ENCODE data around the gene CDC25C.
"Not testable (repeated sequence)": the region's sequence is repeated elsewhere in the genome, so short reads cannot be mapped to it uniquely, and the experiment has no call there.

Gene CDC25C

DNA sequence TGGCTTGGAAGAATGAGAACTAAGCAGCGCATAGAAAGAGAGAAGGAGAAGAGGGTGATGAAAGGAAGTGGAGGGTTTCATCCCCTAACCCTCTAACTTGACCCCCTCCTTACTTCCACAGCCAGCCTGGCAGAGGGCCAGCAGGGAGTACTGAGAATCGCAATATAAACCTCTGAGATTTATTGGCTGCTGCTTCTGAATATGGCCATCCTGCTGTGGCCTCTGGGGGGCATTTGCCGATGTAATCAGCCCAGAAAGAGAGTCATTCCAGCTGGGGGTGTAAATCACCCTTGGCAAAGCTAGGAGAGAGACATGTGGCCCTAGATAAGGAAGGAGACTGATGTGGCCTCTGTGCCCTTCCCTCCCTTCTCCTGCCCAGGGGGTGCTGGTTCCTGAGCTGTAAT lies 56.2 kb downstream of the CDC25C start:
- no peak for TF ChIP-seq ZNF274 (IDR thresholded peaks at IDR 0.05; ENCODE audit: low read depth, low read length)
- no peak overlapping the region for H3K4me3 ChIP-seq (ENCODE audit: low read length)

DNA sequence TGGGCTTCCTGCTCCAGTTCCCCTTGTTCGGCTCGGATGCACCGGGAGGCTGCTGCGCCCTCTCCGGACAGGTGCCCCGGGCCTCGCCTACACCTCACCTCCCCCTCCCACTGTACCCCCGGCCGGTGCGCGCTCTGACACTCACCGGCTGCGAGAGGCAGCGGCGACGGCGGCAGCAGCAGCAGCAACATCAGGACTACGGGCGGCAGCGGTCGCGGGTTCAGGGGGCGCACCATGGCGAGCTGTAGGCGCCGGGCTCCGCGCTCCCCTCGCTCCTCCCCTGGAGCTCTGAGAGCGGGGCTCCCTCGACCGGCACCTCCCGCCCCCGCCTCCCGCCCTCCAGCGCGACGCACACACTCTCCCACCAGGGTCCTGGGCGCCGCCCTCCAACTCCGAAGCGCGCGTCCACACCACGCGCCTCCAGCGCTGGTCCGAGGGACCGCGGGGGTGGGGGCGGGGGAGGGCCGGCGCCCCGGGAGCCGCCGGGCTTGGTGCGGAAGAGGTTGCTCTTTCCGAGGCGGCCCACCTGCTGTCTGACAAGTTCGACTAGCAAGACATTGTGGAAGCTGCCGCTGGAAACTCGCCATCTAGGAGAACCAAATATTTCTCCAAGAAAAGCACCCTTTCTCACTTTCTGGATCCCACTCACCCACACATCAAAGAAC lies 57.3 kb downstream of the CDC25C start, which contains the start of gene GFRA3:
Gene GFRA3 (minus strand): TSS at position 433 of the 665 bp plus-strand sequence. CDS start 197 bp downstream, at position 236.
- no peak for TF ChIP-seq ZNF274 (IDR thresholded peaks at IDR 0.05; ENCODE audit: low read depth, low read length)
- H3K4me3 ChIP-seq (ENCODE audit: low read length), result peak within 1 kb of the TSS; percentile 13; the same call in 1 of the 2 replicates

DNA sequence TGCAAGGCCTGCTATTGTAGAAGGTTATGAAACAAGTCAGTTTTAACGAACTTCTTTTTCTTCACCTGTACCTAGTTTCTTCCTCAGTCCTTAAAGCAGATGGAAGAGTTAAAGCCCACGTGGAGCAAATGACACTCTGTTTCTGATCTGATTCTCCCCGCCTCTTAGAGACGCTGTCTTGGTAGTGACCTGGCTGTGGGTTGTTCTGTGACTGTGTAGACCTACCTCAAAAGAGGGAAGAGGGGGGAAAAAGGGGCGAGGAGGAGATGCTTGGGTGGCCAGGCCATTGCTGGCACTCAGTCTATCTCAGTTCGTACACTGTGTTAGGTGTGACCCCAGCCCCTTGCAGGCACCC lies 57.8 kb downstream of the CDC25C start:
- no peak for TF ChIP-seq ZNF274 (IDR thresholded peaks at IDR 0.05; ENCODE audit: low read depth, low read length)
- peak overlapping the region; percentile 13; the same call in 1 of the 2 replicates for H3K4me3 ChIP-seq (ENCODE audit: low read length)

DNA sequence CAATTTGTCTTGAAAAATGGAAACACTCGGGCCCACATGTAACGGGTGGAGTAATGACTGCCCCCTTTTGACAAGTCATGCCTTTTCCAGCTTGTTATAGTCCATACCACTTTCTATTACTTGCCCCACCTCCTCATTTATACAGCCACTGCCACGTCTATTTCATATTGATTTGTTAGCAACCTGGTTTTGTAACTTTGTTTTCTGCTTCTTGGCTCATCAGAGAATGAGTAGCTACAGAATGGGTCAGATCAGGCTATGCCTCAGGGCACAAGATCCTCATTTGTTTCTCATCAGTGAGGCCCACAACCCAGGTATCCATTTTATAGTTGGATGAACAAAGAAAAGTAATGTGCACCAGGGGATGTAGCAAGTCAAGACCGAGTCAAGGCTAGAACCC lies 58.9 kb downstream of the CDC25C start:
- H3K4me3 ChIP-seq (ENCODE audit: low read length), result no peak overlapping the region
- no peak for TF ChIP-seq ZNF274 (IDR thresholded peaks at IDR 0.05; ENCODE audit: low read depth, low read length)

DNA sequence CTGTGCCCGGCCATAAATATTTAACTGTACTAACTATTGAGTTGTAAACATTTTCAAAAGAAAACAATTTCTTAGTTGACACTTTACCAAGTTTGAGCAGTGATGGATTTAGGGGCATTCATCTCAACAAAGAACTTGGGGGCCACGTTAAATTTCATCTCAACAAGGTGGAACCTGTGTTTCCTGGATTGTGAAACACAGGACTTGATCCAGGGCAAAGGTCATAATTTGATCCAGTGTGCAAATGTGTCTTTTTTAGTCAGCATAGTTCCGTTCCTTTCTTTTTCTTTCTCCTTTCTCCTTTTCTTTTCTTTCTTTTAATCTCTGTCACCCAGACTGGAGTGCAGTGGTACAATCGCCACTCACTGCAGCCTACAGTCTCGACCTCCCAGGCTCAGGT lies 60.3 kb downstream of the CDC25C start:
- H3K4me3 ChIP-seq (ENCODE audit: low read length), result no peak overlapping the region
- TF ChIP-seq ZNF274 (IDR thresholded peaks at IDR 0.05; ENCODE audit: low read depth, low read length), result no peak

DNA sequence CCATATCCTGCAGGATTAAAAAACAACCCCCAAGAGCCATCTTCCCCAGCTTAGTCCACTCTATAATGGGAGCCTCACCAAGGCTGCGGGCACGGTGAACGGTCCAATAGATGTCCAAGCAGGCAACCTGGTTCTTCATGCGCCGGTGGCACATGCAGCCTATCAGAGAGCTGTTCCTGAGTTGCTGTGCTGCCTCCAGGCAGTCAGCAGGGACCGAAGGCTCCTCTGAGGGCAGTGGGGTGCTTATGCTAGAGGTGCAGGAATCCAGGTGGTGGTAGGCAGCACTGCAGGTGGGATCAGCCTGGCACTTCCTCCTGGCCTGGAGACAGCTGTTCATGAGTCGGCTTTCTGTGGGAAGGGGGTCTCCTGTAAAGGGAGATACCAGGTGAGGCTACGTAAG lies 67.4 kb downstream of the CDC25C start:
- H3K4me3 ChIP-seq (ENCODE audit: low read length), result no peak overlapping the region
- no peak for TF ChIP-seq ZNF274 (IDR thresholded peaks at IDR 0.05; ENCODE audit: low read depth, low read length)

DNA sequence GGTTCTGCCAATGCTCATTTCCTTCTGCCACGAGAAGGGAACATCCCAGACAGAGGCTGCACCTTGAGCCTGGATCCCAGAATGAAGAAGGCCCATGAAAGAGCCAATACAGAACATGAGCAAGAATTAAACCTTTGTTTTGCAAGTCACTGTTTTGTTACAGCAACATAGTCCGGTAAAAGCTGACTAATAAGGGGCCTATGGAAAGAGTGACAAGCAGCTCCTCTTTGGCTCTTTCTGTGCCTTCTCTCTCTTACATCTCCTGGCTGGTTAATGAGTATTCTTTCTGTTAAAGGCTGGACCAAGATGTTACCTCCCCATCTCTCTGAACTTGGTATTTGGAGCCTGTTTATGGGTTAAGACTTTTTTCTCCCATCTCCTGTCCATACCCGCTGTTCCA lies 68.0 kb downstream of the CDC25C start:
- no peak for TF ChIP-seq ZNF274 (IDR thresholded peaks at IDR 0.05; ENCODE audit: low read depth, low read length)
- H3K4me3 ChIP-seq (ENCODE audit: low read length), result no peak overlapping the region

DNA sequence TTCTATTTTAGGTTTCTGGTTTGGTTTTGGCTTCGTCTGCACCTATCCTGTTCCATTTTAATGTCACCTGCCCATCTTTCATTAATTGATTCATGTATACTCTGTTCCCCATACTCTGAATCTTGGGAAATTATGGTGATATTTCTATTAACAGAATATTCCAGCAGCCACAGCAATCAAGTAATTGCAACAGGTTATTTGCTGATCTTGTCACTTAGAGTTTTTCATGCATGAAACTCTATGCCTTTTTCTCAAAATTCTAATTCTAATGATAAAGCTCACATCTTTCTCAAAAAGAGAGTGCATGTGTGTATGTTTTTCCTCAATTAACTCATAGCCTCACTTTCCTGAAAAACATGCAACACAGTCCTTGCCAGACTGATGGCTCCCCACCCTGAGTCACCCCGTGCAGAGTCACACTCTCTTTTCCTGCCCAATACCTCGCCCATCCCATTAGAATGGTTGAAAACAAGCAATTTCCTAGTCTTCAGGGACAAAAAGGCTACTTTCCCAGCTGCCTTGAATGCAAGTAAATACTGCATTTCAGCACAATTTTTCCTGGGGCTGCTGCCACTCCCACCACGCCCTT lies 72.8 kb downstream of the CDC25C start:
- no peak overlapping the region for H3K4me3 ChIP-seq (ENCODE audit: low read length)
- no peak for TF ChIP-seq ZNF274 (IDR thresholded peaks at IDR 0.05; ENCODE audit: low read depth, low read length)

DNA sequence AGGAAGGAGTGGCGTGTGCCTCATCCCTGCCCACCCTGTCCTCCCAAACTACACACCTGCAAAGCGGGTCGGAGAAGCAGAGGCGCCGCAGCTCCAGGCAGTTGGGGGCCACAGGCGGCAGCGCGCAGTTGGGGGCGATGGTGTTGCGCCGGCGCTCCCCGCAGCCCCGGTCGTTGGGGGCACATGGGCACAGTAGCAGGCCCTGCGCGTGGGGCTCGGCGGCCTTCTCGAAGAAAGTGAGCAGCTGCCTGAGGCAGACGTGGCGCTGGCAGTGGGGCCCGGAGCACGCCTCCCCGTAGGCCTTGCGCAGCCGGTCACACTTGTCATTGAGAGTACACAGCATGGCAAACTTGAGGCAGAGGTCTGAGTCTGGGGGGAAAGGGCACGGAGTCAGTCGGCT lies 74.0 kb downstream of the CDC25C start:
- TF ChIP-seq ZNF274 (IDR thresholded peaks at IDR 0.05; ENCODE audit: low read depth, low read length), result no peak
- no peak overlapping the region for H3K4me3 ChIP-seq (ENCODE audit: low read length)

DNA sequence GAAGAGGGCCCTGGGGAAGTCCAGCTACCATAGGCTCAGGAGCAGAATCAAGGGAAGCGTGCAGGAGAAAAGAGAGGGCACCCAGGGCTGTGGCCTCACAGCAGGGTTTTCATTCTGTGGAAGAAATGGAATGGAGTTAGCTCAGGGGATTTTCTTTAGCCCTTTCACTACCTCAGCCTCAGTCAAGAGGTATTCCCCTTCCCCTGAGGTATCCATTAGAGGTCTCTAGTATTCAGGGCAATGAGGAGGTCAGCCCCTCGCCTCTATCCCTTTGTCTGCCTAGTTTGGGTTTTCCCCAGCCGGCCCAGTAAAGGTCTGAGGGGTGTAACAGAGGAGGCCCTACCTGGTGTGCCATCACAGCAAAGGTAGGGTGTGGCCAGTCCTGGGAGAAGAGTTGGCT lies 78.7 kb downstream of the CDC25C start:
- H3K4me3 ChIP-seq (ENCODE audit: low read length), result no peak overlapping the region
- no peak for TF ChIP-seq ZNF274 (IDR thresholded peaks at IDR 0.05; ENCODE audit: low read depth, low read length)

DNA sequence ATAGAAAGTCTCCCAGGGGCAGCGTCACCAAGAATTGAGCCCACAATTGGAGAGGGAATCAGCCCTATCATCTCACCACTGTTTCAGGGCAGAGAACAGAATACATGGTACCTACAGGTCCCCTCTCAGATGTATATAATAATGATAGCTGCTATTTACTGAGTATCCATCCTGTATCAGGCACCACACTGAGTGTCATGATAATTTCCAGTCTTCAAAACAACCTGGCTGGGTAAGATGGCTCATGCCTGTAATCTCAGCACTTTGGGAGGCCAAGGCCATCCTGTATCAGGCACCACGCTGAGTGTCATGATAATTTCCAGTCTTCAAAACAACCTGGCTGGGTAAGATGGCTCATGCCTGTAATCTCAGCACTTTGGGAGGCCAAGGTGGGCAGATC lies 83.8 kb downstream of the CDC25C start:
- H3K4me3 ChIP-seq (ENCODE audit: low read length), result not testable (repeated sequence)

DNA sequence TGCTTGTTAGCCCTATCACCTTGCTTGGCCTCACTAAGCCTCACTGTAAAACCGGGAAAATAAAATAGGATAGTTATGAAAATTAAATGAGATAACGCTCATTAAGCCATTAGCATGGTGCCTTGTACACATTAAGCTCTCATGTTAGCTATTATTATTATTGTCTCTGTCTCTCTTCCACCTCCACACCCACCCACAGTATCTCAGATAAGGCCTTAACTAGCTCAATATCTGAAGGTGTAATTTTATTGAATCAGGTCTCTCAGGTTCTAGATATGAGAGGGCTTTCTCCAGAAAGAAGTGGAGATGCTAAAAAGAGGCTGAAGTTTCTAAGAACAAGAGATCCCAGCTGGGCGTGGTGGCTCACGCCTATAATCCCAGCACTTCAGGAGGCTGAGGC lies 84.8 kb downstream of the CDC25C start:
- no peak for TF ChIP-seq ZNF274 (IDR thresholded peaks at IDR 0.05; ENCODE audit: low read depth, low read length)
- no peak overlapping the region for H3K4me3 ChIP-seq (ENCODE audit: low read length)

DNA sequence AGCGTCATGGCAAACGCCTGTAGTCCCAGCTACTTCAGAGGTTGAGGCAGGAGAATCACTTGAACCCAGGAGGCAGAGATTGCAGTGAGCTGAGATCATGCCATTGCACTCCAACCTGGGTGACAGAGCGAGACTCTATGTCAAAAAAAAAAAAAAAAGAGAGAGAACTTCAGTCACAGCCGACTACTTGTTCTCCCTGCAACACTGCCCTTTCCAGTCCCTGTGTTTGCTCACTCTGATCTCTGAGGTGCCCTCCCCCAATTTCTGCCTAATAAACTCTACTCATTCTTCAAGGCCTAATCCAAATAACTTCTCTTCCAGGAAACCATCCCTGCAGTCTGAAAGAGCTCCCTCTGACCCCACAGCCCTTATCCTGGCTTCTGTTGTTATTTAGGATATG lies 85.3 kb downstream of the CDC25C start:
- TF ChIP-seq ZNF274 (IDR thresholded peaks at IDR 0.05; ENCODE audit: low read depth, low read length), result no peak
- no peak overlapping the region for H3K4me3 ChIP-seq (ENCODE audit: low read length)

DNA sequence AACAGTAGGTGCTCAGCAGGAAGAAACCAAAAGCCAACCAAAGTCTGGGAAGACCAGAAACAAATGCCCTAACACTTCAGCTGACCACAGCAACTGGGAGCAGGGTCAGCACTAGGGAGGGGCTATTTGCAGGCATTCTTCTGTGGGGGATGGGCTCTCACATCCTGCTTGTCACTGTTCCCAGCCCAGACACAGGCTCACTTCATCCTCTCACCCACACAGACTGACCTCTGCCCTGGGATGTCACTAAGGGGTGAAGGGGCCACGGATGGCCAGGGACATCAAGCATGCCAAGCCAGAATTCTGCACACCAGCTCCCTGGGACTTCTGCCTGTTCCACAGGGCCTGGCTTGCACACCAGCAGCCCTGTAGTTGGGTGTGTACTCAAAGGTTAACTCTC lies 85.9 kb downstream of the CDC25C start:
- no peak for TF ChIP-seq ZNF274 (IDR thresholded peaks at IDR 0.05; ENCODE audit: low read depth, low read length)
- no peak overlapping the region for H3K4me3 ChIP-seq (ENCODE audit: low read length)

DNA sequence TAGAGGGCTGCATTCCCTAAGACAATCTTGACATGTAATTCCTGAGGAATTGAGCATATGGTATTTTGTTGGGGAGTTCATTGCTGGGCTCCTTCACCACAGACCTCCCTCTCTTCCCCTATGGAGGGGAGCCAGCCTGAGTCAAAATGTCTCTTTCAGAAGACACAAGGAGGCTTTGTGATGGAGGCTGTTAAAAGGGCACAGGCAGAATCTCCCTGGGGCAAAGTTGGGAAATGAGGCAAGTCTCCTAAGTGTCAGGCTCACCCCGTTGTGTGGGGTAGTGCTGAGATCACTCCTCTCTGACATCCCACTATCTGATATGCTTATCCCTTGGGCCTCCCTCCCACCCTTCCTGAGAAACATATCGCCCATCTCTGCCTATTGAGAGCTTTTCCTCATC lies 87.8 kb downstream of the CDC25C start:
- TF ChIP-seq ZNF274 (IDR thresholded peaks at IDR 0.05; ENCODE audit: low read depth, low read length), result no peak
- H3K4me3 ChIP-seq (ENCODE audit: low read length), result no peak overlapping the region

Data from GM08714 (cell line).